Esophagus mucosa (tissue), 1 donor: ENCODE results near the gene CLCA1. TPM values are rescaled to one million over a fixed set of nuclear protein-coding genes. Genes with fewer than 3 reads are reported as not detected.

Experiments
- ATAC-seq: fragments of 200-7000 bp; cut with Tn5 transposase; one replicate; pipeline ENCODE4 v1.9.1; 2020
- total RNA-seq: library from RNA; stranded (reverse); gene quantifications from one replicate; pipeline ENCODE4 v1.2.4, GENCODE V29; 2023
- donor health status: DM: yes; HTN: yes; CAD: no.

CLCA1 gene
- total RNA-seq, 1 donor from 2014 or later: 0.08 TPM

DNA sequence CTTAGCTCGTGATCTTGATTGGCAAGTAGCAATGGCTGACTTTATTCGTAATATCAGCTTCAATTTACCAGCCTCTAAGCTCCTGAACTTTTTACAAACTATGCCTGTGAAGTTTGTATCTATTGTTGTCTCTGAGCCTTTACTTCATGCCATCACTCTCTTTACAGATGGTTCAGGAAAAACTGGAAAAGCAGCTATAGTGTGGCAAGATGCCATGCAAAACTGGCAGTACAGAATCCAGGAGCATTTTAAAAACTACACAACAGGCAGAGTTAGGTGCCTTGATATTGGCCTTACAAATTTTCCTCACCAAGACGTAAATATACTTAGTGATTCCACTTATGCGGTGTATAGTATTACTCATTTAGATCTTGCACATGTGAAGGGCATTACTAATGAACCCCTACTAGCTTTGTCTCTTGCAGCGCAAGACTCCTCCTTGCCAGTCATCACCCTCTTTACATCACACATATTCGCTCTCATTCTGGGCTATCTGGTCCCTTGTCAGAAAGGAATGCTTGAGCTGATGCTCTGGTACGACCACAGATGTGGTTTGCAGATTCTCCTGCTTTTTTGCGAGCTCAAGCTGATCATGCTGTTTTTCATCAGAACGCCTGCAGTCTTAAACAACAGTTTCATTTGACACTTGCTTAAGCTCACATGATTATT is 36.3 kb downstream of the CLCA1 start:
- peak; percentile 78 for ATAC-seq

GRCh38 chr1:86505564-86505902 is 36.8 kb downstream of the CLCA1 start:
- no peak for ATAC-seq

DNA sequence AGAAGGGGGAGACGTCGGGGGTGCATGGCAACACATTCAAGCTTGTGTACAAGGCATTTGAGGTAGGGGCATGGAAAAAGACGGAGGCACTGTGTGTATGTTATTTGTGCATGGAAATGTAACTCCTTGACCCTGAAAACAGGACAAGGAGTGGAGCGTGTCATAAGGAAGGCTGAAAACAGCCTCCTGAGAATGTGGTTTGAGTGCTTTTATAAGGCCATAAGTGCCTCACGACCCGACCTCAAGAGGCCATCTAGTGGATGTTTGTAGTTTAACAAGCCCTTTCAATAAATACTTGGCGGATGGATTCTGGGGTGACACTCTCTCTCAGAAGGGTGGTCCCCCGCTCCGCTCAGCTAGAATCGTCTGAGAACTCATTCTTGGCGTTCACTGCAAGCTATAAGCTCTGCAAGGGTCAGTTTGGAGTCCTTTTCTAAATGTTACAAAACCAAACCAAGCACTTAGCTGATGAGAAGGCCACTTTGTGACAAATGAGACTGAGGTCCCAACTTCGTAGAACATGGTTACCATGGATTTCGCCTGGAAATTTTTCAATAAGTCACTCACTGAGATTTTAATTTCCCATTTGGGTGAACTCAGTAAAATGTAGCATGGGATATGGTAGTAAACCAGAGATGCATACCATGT is 39.3 kb downstream of the CLCA1 start:
- ATAC-seq: no peak

GRCh38 chr1:86508583-86508969 is 39.8 kb downstream of the CLCA1 start:
- no peak for ATAC-seq

DNA sequence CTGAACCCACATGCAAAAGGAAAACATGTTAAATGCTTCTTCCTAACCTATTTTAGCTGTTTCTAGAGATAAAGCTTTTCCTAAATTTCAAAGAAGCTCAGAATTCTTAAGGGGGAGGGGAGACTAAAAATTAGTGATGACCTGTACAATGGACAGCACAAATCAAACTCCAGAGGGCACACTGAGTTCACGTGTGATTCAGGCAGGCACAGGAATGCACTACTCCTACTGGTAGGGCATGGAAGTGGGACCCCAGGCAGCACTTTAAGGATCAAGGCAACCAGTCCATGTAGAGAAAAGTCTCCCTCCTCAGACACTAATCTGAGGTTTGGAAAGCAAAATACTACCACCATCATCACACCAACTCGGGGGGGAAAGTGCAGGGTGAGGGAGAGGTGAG is 46.9 kb downstream of the CLCA1 start:
- peak; percentile 52 for ATAC-seq

- no peak for ATAC-seq
Measured at GRCh38 chr1:86516335-86516734, 47.6 kb downstream of the CLCA1 start.

DNA sequence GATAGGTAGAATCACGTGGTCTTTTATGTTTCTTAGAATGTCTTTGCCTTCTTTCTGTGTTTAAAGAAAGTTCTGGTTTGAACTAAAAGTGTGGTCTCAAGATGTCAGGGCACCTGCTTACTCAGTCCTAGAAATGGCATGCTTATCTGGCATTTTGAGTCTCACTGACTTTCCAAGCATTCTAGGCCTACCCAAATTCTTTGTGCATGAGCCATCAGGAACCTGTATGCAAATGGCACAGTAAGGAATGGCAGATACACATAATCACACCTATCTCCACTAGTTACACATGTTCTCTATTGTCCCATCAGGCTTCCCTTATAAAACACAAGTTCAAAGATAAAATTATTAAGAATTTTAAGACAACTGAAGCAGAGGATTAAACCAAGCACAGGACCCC is 48.6 kb downstream of the CLCA1 start:
- peak; percentile 93 for ATAC-seq

DNA sequence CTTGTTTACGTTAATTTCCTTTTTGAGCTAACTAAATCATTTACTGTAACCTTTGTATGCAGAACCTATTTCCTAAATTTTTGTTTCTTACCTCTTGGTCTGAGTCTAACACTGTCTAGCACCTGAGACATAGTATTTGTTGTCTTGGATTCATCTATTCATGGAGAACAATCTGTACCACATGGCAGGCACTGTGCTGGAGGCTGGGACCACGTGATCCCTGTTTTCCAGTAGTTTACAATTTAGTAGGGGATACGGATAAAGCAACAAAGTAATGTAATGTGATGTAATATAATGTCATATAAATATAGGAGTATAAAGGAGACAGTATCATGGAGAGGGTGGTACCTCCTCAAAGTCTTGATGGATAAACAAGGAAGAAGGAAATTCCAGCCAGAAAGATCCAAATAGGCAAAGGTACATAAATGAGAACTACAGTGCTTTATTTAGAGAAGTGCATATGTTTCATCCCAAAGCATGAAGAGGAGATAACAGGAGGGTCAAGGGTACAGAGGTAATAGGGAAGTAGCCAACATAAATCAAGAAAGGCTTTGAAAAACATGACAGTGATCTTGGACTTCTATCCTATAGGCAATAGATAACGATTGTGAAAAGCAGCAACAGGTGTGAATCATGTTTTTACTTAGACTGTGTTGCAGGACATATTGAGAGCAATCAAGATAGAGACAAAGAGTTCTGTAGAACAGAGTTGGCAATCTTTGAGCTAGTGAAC is 52.2 kb downstream of the CLCA1 start:
- ATAC-seq: no peak

GRCh38 chr1:86521522-86521891 is 52.8 kb downstream of the CLCA1 start:
- ATAC-seq: no peak

- no peak for ATAC-seq
Measured at GRCh38 chr1:86522240-86522639, 53.5 kb downstream of the CLCA1 start.

DNA sequence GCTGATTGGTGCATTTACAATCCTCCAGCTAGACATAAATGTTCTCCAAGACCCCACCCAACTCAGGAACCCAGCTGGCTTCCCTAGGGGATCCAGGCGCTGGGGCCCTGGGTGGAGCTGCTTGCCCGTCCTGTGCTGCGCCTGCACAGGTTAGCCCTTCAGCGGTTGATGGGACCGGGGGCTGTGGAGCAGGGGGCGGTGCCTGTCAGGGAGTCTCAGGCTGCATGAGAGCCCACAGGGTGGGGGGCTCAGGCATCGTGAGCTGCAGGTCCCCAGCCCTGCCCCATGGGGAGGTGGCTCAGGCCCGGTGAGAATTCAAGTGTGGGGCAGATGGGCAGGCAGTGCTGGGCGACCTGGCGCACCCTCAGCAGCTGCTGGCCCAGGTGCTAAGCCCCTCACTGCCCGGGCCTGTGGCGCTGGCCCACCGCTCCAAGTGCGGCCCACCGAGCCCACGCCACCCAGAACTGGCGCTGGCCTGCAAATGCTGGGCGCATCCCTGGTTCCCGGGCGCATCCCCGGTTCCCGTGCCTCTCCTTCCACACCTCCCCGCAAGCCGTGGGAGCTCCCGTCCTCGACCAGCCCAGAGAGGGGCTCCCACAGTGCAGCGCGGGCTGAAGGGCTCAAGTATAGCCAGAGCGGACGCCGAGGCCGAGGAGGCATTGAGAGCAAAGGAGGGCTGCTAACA is 55.1 kb downstream of the CLCA1 start:
- no peak for ATAC-seq

DNA sequence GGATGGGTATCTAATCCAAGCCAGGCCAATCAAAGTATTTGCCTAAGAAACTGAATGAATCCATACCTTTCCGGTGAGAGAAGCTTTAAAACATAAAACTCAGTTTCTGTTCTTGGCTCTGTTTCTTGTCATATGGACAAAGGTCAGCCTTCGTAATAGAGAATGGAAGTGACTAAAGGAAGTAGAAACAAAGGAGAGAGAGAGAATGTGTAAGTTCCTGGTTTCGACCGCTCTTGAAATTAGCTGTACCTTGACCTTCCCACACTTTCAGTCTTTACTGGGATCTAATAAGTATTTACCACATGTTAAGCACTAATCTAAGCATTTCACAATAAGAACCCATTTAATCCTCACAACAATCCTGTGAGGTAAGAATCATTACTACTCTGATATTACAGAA is 58.6 kb downstream of the CLCA1 start:
- ATAC-seq: peak; percentile 93

DNA sequence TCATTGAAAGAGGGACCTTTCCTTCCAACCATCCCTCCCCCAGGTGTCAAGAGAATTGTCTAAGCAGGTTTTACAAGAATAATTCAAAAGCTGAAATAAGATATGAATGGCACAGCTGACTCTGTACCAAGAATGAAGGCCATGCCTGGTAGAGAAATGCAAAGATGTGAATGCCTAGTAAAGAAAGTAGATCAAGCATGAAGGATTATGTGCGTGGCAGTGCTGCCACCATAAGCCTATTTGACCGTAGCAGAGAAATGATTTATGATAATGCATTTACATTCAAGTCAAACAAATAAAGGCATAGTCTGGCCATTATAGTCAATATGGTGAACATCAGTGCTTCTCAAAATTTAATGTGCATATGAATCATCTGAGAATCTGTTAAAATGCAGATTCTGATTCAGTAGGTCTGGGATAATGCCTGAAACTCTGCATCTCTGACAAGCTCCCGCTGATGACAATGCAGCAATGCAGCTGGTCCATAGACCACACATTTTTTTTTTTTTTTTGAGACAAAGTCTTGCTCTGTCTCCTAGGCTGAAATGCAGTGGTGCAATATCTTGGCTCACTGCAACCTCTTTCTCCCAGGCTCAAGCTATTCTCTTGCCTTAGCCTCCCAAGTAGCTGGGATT is 61.6 kb downstream of the CLCA1 start:
- peak; percentile 81 for ATAC-seq

DNA sequence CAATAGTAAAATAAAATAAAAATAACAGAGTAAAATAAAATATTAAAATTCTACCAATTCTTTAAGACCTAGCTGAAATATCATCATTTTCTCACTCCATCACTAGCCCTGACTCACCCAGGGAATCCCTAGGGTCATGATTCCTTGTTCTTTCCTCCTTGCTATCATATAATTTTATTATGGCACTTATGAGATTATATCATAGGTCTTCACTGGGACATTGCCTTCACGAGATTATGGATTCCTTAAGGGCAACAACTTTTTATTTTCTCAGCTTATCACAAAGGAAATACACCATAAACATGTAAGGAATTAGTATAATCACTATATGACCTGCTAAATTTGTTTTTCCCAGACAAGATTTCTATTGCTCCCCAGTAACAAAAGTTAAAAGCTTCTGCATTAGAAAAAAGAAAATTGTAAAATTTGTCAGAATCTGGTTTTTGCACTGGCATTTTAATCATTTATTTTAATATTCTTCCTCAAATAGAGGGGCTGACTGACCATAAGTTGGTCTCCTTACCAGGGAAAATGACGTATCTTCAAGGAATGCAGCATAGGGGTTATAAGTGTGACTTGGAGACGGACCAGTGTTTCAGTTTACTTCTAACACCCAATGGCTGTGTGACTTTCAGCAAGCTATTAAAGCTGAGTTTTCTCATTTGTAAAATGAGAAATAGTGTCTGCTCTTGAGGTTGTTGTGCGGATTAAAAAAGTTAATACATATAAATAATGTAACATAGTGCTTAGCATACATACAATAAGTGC is 69.4 kb downstream of the CLCA1 start:
- ATAC-seq: no peak

DNA sequence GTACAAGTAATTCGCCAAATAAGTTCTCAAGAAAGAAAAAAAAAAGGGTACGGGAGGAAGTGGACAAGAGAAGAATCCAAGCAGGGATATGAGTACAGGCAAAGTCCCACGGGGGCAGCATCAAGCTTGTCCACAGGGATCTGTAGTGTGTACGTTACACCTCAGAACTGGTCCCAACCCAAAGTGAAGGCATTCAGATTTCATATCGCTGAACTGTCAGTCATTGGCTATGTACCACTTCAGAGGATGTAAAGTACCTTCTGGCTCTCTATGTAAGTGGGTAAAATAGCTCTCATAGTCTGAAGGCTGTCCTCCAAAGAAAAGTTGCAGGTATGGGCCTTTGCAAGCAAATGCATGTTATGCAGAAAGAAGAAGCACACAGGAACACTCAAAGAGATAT is 70.0 kb downstream of the CLCA1 start:
- no peak for ATAC-seq

GRCh38 chr1:86541859-86542258 is 73.1 kb downstream of the CLCA1 start:
- no peak for ATAC-seq

DNA sequence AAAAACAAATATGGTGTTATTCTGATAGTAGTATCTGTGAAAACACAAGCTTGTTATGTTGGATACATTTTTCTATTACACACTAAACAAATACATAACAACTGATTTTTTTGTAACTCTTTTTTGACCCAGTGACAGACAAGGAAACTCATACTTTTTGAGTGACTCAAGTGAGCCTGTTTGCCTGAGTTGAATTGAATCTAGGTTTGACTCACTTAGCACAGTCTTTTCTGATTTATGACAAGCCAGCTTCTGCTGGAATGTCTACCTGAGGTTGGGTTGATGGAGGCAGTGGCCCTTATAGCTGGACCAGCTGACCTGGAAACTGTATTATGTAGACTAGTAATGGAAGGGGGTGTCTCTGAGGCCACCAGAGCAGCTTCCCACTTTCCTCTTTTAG is 73.9 kb downstream of the CLCA1 start:
- peak; percentile 83 for ATAC-seq

DNA sequence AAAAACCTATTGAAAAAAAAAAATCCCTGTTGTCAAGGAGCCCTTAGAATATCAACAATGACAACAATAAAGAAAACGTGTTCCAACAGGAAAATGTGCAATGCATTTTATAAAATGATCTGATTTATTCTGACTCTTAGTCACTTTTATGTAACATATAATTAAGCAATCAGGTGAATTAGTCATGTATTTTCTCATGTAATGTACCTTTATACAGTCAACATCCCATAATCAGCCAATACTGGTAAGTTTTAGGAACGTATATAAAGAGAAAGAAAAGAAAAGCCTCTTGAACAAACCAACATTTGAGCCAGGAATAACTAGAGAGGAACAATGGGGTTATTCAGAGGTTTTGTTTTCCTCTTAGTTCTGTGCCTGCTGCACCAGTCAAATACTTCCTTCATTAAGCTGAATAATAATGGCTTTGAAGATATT is 78.1 kb downstream of the CLCA1 start, which contains the start of gene CLCA4:
TSS of gene CLCA4 (plus strand) at position 292 of the 435 bp plus-strand sequence. CDS start at position 334, 42 bp downstream.
- peak; percentile 90 for ATAC-seq

GRCh38 chr1:86548839-86549238 is 80.1 kb downstream of the CLCA1 start:
- ATAC-seq: no peak
